Muscle layer of duodenum (tissue), 2 donors: ENCODE measurements around the gene ITGB2.

Experiments
- H3K27ac ChIP-seq: one replicate; pipeline ENCODE4 v1.7.0; 2013; ENCODE audit warnings: mild to moderate bottlenecking, low read length
- H3K27me3 ChIP-seq: one replicate; pipeline ENCODE4 v1.7.0; 2013; ENCODE audit warnings: low read depth, mild to moderate bottlenecking, control low read depth, low read length
- H3K36me3 ChIP-seq, 2 donors: one replicate each; pipeline ENCODE4 v1.7.0; 2013; ENCODE audit warnings: low read length in 2 of 2, control low read depth in 1 of 2, mild to moderate bottlenecking in 1 of 2; ENCODE audit not compliant: insufficient read depth in 2 of 2, control insufficient read depth in 1 of 2
- H3K4me1 ChIP-seq, 2 donors: one replicate each; pipeline ENCODE4 v1.7.0; 2013; ENCODE audit warnings: low read length in 2 of 2, mild to moderate bottlenecking in 2 of 2, control low read depth in 1 of 2, moderate library complexity in 1 of 2; ENCODE audit not compliant: insufficient read depth in 2 of 2, control insufficient read depth in 1 of 2
- H3K4me3 ChIP-seq, 2 donors: one replicate each; pipeline ENCODE4 v1.7.0; 2013; ENCODE audit warnings: low read length in 2 of 2, low read depth in 1 of 2, mild to moderate bottlenecking in 1 of 2
- H3K9me3 ChIP-seq, 2 donors: one replicate each; pipeline ENCODE4 v1.7.0; 2013; ENCODE audit warnings: low read length in 2 of 2, control low read depth in 1 of 2, mild to moderate bottlenecking in 1 of 2; ENCODE audit not compliant: control insufficient read depth in 1 of 2
- donor health status: healthy.

Gene ITGB2

DNA sequence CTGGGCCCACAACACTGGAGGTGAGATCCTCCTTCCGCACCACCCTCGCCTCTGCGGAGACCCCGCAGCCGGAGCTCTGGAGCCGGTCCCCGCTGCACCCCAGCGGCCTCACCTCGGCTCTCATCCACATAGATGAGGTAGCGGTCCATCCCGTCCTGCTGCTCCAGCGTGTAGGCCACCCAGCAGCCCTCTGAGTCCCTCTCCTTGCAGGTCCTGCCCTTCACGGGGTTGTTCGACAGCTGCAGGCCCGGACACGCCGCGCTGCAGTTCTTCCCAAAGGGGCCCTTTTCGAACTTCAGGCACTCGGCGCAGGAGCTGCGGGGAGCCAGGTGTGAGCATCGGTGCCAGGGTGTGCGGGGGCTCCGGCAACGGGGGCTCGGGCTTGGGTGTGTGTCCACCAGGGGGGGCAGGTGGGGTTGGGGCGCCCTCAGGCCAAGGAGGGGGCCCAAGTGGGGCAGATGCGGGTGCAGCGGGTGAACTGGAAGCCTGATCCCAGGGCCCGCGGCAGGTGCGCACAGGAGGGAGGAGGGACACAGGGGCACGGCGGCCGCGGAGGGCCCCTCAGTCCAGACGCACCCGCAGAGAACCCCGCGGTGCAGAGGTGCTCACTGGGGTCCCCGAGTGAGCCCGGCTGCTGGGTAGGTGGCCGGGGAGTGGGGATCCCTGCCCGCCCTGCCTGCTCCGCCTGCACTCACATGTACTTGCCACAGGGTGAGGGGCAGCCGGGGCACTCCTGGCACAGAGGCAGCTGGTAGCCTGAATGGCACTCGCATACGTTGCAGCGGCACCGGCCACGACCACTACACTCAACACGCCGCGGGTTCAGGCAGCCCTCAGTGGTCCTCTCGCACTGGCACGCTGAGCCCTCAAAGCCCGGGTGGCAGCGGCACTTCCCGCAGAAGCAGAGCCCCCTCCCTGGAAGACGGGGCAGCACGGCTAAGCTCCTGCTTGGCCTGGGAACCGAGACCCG lies 31.8 kb downstream of the ITGB2 start:
- no peak overlapping the region for H3K4me3 ChIP-seq
- no peaks in the 10 kb centered on the region for H3K9me3 ChIP-seq
- H3K36me3 ChIP-seq: no peaks in the 10 kb centered on the region
- no peak overlapping the region for H3K27ac ChIP-seq
- H3K27me3 ChIP-seq: no peaks in the 10 kb centered on the region
- no peaks in the 10 kb centered on the region for H3K4me1 ChIP-seq

- H3K9me3 ChIP-seq: no peaks in the 10 kb centered on the region
- no peaks in the 10 kb centered on the region for H3K36me3 ChIP-seq
These were observed 32.7 kb downstream of the ITGB2 start for GRCh38 chr21:44887807-44888580.

GRCh38 chr21:44887126-44887806 lies 33.4 kb downstream of the ITGB2 start:
- H3K9me3 ChIP-seq: no peaks in the 10 kb centered on the region
- H3K4me3 ChIP-seq: no peak overlapping the region
- H3K36me3 ChIP-seq: no peaks in the 10 kb centered on the region
- no peaks in the 10 kb centered on the region for H3K27me3 ChIP-seq
- H3K27ac ChIP-seq: no peak overlapping the region
- H3K4me1 ChIP-seq: peaks cover 0 to 2% of the 10 kb centered on the region in 2 donors

More at GRCh38 chr21:44887807-44888580, 32.7 kb downstream of the ITGB2 start:
- Histone ChIP-seq H3K27me3 (no peaks in the 10 kb centered on the region), H3K27ac (no peak overlapping the region), H3K4me1 (no peaks in the 10 kb centered on the region), H3K4me3 (no peak overlapping the region)

- Histone ChIP-seq H3K27ac (no peak overlapping the region), H3K36me3 (no peaks in the 10 kb centered on the region), H3K4me3 (no peak overlapping the region), H3K4me1 (peaks cover 0 to 8% of the 10 kb centered on the region in 2 donors), H3K27me3 (no peaks in the 10 kb centered on the region), H3K9me3 (no peaks in the 10 kb centered on the region)
These were observed 34.3 kb downstream of the ITGB2 start for GRCh38 chr21:44886113-44887075.

- Histone ChIP-seq H3K27me3 (no peaks in the 10 kb centered on the region), H3K4me3 (no peak overlapping the region), H3K9me3 (no peaks in the 10 kb centered on the region), H3K36me3 (no peaks in the 10 kb centered on the region), H3K27ac (no peak overlapping the region), H3K4me1 (peaks cover 0 to 8% of the 10 kb centered on the region in 2 donors)
These were observed 35.1 kb downstream of the ITGB2 start for GRCh38 chr21:44885615-44886014.

GRCh38 chr21:44884097-44884496 lies 36.6 kb downstream of the ITGB2 start:
- Histone ChIP-seq H3K27ac (no peak overlapping the region), H3K9me3 (no peaks in the 10 kb centered on the region), H3K27me3 (no peaks in the 10 kb centered on the region), H3K4me3 (no peak overlapping the region), H3K36me3 (no peaks in the 10 kb centered on the region), H3K4me1 (peaks cover 0 to 13% of the 10 kb centered on the region in 2 donors)

GRCh38 chr21:44883250-44883649 lies 37.4 kb downstream of the ITGB2 start:
- H3K4me3 ChIP-seq: no peak overlapping the region
- H3K9me3 ChIP-seq: no peaks in the 10 kb centered on the region
- H3K27me3 ChIP-seq: no peaks in the 10 kb centered on the region
- no peak overlapping the region for H3K27ac ChIP-seq
- H3K36me3 ChIP-seq: no peaks in the 10 kb centered on the region
- H3K4me1 ChIP-seq: peaks cover 0 to 13% of the 10 kb centered on the region in 2 donors

DNA sequence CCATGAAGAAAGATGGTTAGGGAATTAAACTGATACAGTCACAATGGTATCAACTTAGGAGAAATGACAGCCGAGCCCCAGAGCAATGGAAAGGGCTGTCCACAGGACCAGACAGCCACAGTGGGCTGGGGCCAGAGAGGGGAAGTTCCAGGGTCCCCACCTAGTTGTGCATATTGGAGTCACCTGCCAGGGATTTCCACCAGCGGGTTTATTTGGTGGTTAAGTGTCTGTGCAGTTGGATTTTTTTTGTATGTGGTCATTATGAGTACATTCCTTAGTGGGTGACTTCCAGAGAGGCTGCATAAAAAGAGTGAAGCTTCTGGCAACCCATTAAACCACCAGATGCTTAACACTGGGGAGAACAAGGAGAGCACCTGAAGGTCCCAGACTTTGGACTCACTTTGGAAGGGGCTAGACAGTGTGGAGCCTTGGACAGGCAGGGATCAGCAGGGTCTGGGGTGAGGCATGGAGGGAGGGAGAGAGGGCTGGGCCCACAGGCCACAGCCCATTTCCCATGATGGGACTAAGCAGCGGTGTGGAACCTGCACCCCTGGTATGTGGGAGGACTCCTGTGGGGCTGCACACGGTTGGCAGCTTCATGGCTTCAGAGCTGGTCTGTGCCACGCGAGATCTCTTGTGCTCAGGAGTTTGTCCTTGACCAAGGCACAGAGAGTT lies 39.4 kb downstream of the ITGB2 start:
- no peak overlapping the region for H3K27ac ChIP-seq
- H3K4me1 ChIP-seq: peaks cover 0 to 13% of the 10 kb centered on the region in 2 donors
- no peak overlapping the region for H3K4me3 ChIP-seq
- no peaks in the 10 kb centered on the region for H3K36me3 ChIP-seq
- H3K9me3 ChIP-seq: no peaks in the 10 kb centered on the region
- no peaks in the 10 kb centered on the region for H3K27me3 ChIP-seq

- no peak overlapping the region for H3K4me3 ChIP-seq
- no peaks in the 10 kb centered on the region for H3K27me3 ChIP-seq
- H3K27ac ChIP-seq: peak overlapping the region; percentile 40
These were observed 40.1 kb downstream of the ITGB2 start for GRCh38 chr21:44880405-44881197.

More at GRCh38 chr21:44880405-44881197, 40.1 kb downstream of the ITGB2 start:
- Histone ChIP-seq H3K9me3 (no peaks in the 10 kb centered on the region), H3K36me3 (no peaks in the 10 kb centered on the region), H3K4me1 (peaks cover 0 to 13% of the 10 kb centered on the region in 2 donors)
